GM23338 (cell line): ENCODE measurements around the gene EGFL7. TPM values are rescaled to one million over a fixed set of nuclear protein-coding genes. Genes with fewer than 3 reads are reported as not detected.

Experiments
- ATAC-seq: fragments of 200-7000 bp; cut with Tn5 transposase; 3 replicates; pipeline ENCODE4 v1.9.1; 2020
- DNase-seq: peaks from one replicate; pipeline ENCODE4 v3.0.0-alpha.2; 2015; ENCODE audit warnings: low spot score
- H2AFZ ChIP-seq: fragments of 200-600 bp; sonication (generic); 2 replicates; pipeline ENCODE4 v1.8.0; 2016; ENCODE audit warnings: antibody characterized with exemption, mild to moderate bottlenecking, moderate library complexity
- H3F3A ChIP-seq: fragments of 200-600 bp; sonication (generic); replicated peaks from 2 replicates; pipeline ENCODE4 v1.8.0; 2017; ENCODE audit warnings: antibody characterized with exemption, mixed run types, low read depth
- H3K27ac ChIP-seq: fragments of 200-600 bp; sonication (generic); 2 replicates; pipeline ENCODE4 v1.6.1; 2016; ENCODE audit warnings: low read depth
- H3K27me3 ChIP-seq: fragments of 200-600 bp; sonication (generic); 2 replicates; pipeline ENCODE4 v1.8.0; 2016; ENCODE audit warnings: mild to moderate bottlenecking, mixed run types, moderate library complexity; ENCODE audit not compliant: insufficient read depth
- H3K36me3 ChIP-seq: fragments of 200-600 bp; sonication (generic); 2 replicates; pipeline ENCODE4 v1.8.0; 2016; ENCODE audit warnings: mild to moderate bottlenecking; ENCODE audit not compliant: insufficient read depth
- H3K4me1 ChIP-seq: fragments of 200-600 bp; sonication (generic); 2 replicates; pipeline ENCODE4 v1.8.0; 2016; ENCODE audit warnings: mild to moderate bottlenecking, moderate library complexity; ENCODE audit not compliant: insufficient read depth
- H3K4me2 ChIP-seq: fragments of 200-600 bp; sonication (generic); 2 replicates; pipeline ENCODE4 v1.7.1; 2017; ENCODE audit warnings: mixed run types
- H3K4me3 ChIP-seq: fragments of 200-600 bp; sonication (generic); 2 replicates; pipeline ENCODE4 v1.6.1; 2016; ENCODE audit warnings: mixed run types
- H3K79me2 ChIP-seq: fragments of 200-600 bp; sonication (generic); replicated peaks from 2 replicates; pipeline ENCODE4 v1.8.0; 2017; ENCODE audit warnings: mild to moderate bottlenecking; ENCODE audit not compliant: insufficient read depth
- H3K9me2 ChIP-seq: fragments of 200-600 bp; sonication (generic); 2 replicates; pipeline ENCODE4 v1.8.0; 2017; ENCODE audit not compliant: insufficient read depth
- H4K20me1 ChIP-seq: fragments of 200-600 bp; sonication (generic); replicated peaks from 2 replicates; pipeline ENCODE4 v1.8.0; 2017; ENCODE audit warnings: mild to moderate bottlenecking; ENCODE audit not compliant: insufficient read depth
- H3K27ac Mint-ChIP-seq: 2 replicates; pipeline ENCODE4 v1.8.0; 2020; ENCODE audit warnings: inconsistent platforms, mild to moderate bottlenecking, moderate library complexity, mixed read lengths
- H3K27me3 Mint-ChIP-seq: 3 replicates; pipeline ENCODE4 v1.8.0; 2022; ENCODE audit warnings: low read depth, mild to moderate bottlenecking, moderate library complexity, mixed read lengths, inconsistent platforms; ENCODE audit not compliant: insufficient read depth, poor library complexity
- H3K36me3 Mint-ChIP-seq: 3 replicates; pipeline ENCODE4 v1.8.0; 2021; ENCODE audit warnings: low read depth, mild to moderate bottlenecking, inconsistent platforms, moderate library complexity, mixed read lengths
- H3K4me1 Mint-ChIP-seq: 3 replicates; pipeline ENCODE4 v1.8.0; 2020; ENCODE audit warnings: mild to moderate bottlenecking, inconsistent platforms, mixed read lengths
- H3K4me3 Mint-ChIP-seq: 3 replicates; pipeline ENCODE4 v1.8.0; 2021; ENCODE audit warnings: moderate library complexity, mild to moderate bottlenecking, inconsistent platforms, mixed read lengths
- H3K9me3 Mint-ChIP-seq: 3 replicates; pipeline ENCODE4 v1.8.0; 2020; ENCODE audit warnings: moderate library complexity, mild to moderate bottlenecking, inconsistent platforms, mixed read lengths
- EZH2 ChIP-seq: fragments of 200-600 bp; sonication (generic); IDR thresholded peaks from one replicate; pipeline ENCODE4 v1.8.0; 2017; ENCODE audit warnings: antibody characterized with exemption, mild to moderate bottlenecking, low read depth; ENCODE audit not compliant: unreplicated experiment
- polyA plus RNA-seq: library from polyadenylated mRNA; unstranded; fragments of >200 nt; fragmentation: Nextera tagmentation; extraction: Ambion mirVana; gene quantifications from 2 replicates; pipeline ENCODE4 v1.2.1, GENCODE V29; 2016
- total RNA-seq: library from RNA; depleted of rRNA; stranded (reverse); fragments of >200 nt; shearing (Covaris generic); gene quantifications from 2 replicates; pipeline ENCODE4 v1.2.3, GENCODE V29; 2014
- TF ChIP-seq, protein P1 (sequence below): fragments of 250-450 bp; sonication (Bioruptor Pico); IDR thresholded peaks from 2 replicates; pipeline ENCODE4 v1.5.0; 2020; ENCODE audit warnings: mild to moderate bottlenecking, moderate library complexity
- TF ChIP-seq, protein P2 (sequence below), 2 experiments: fragments of 200-600 bp in 1 of 2; sonication (generic) in 1 of 2; conservative IDR thresholded peaks; 2 replicates each; pipeline versions ENCODE4 v1.5.1 to v1.6.1; 2016 to 2017; ENCODE audit warnings: antibody characterized with exemption in 2 of 2, low read depth in 2 of 2, mild to moderate bottlenecking in 2 of 2, moderate library complexity in 1 of 2

The EGFL7 gene
- total and polyA plus RNA-seq, 2 experiments from 2014 or later, result 44.4 to 60.8 TPM

DNA sequence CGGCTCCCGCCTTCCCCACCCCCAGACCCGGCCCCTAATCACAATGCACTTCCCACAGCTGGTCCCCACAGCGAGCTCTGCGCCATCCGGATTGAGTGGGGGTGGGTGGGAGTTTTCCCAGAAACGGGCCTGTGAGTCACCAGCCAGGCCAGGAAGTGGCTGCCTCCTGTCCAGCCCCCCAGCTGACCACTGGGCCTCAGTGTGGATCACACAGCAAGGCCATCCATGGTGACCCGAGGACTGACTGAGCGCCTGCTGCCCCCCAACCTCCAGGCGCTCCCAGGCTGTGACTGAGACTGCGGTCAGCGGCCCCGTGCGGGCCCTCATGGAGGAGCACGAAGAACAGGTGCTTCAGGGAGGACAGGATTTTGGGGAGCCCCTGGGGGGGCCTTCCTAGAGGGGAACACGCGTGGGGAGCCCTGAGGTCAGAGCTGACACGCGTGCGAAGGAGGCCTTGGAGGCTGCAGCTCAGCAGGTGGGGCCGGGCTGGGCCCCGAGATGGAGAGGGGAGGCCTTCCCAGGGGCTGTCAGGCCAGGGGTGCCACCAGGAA is 48.3 kb upstream of the EGFL7 start (continued):
- TF ChIP-seq, protein P1, sequence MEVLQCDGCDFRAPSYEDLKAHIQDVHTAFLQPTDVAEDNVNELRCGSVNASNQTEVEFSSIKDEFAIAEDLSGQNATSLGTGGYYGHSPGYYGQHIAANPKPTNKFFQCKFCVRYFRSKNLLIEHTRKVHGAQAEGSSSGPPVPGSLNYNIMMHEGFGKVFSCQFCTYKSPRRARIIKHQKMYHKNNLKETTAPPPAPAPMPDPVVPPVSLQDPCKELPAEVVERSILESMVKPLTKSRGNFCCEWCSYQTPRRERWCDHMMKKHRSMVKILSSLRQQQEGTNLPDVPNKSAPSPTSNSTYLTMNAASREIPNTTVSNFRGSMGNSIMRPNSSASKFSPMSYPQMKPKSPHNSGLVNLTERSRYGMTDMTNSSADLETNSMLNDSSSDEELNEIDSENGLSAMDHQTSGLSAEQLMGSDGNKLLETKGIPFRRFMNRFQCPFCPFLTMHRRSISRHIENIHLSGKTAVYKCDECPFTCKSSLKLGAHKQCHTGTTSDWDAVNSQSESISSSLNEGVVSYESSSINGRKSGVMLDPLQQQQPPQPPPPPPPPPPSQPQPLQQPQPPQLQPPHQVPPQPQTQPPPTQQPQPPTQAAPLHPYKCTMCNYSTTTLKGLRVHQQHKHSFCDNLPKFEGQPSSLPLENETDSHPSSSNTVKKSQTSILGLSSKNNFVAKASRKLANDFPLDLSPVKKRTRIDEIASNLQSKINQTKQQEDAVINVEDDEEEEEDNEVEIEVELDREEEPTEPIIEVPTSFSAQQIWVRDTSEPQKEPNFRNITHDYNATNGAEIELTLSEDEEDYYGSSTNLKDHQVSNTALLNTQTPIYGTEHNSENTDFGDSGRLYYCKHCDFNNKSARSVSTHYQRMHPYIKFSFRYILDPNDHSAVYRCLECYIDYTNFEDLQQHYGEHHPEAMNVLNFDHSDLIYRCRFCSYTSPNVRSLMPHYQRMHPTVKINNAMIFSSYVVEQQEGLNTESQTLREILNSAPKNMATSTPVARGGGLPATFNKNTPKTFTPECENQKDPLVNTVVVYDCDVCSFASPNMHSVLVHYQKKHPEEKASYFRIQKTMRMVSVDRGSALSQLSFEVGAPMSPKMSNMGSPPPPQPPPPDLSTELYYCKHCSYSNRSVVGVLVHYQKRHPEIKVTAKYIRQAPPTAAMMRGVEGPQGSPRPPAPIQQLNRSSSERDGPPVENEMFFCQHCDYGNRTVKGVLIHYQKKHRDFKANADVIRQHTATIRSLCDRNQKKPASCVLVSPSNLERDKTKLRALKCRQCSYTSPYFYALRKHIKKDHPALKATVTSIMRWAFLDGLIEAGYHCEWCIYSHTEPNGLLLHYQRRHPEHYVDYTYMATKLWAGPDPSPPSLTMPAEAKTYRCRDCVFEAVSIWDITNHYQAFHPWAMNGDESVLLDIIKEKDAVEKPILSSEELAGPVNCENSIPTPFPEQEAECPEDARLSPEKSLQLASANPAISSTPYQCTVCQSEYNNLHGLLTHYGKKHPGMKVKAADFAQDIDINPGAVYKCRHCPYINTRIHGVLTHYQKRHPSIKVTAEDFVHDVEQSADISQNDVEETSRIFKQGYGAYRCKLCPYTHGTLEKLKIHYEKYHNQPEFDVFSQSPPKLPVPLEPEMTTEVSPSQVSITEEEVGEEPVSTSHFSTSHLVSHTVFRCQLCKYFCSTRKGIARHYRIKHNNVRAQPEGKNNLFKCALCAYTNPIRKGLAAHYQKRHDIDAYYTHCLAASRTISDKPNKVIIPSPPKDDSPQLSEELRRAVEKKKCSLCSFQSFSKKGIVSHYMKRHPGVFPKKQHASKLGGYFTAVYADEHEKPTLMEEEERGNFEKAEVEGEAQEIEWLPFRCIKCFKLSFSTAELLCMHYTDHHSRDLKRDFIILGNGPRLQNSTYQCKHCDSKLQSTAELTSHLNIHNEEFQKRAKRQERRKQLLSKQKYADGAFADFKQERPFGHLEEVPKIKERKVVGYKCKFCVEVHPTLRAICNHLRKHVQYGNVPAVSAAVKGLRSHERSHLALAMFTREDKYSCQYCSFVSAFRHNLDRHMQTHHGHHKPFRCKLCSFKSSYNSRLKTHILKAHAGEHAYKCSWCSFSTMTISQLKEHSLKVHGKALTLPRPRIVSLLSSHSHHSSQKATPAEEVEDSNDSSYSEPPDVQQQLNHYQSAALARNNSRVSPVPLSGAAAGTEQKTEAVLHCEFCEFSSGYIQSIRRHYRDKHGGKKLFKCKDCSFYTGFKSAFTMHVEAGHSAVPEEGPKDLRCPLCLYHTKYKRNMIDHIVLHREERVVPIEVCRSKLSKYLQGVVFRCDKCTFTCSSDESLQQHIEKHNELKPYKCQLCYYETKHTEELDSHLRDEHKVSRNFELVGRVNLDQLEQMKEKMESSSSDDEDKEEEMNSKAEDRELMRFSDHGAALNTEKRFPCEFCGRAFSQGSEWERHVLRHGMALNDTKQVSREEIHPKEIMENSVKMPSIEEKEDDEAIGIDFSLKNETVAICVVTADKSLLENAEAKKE (CRISPR knock-in tag), result no peak

DNA sequence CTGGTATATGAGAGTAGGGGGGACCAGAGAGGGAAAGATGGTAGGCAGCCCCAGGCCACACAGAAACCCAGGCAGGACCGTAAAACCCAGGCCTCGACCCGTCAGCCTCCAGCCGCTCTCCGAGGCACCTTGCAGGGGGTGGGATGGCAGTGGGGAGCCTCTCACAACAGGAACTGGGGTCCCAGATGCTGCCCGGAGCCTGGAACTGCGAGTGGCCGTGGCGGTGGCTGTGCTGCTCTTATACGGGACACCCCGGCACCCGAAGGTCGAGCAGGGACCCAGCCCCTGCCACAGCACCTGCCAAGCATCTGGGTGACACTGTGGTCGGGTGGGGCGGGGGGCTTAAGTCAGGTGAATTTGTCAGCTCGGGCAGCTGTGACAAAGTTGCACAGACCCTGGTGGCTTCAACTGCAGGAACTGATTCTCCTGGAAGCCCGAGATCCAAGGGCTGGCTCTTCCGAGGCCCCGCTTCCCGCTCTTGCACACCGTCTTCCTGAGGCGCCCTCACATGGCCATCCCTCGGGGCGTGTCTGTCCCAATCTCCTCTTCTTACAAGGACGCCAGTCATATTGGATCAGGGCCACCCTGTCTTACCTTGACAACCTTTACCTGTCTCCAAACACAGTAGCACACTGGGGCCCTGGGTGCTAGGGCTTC is 47.6 kb upstream of the EGFL7 start:
- Histone ChIP-seq H3F3A (no peaks in the 10 kb centered on the region), H2AFZ (no peak overlapping the region), H3K4me3 (no peak overlapping the region), H3K4me2 (no peak overlapping the region), H3K27ac (no peak overlapping the region), H3K9me2 (no peaks in the 10 kb centered on the region), H3K36me3 (no peaks in the 10 kb centered on the region), H3K4me1 (no peaks in the 10 kb centered on the region), H4K20me1 (no peaks in the 10 kb centered on the region), H3K79me2 (no peaks in the 10 kb centered on the region), H3K27me3 (no peaks in the 10 kb centered on the region)
- no peaks in the 10 kb centered on the region for H3K36me3 Mint-ChIP-seq
- ATAC-seq (peak; percentile 71), DNase-seq (peak; percentile 79)
- peaks cover 8% of the 10 kb centered on the region for H3K27me3 Mint-ChIP-seq
- TF ChIP-seq EZH2, result no peak
- TF ChIP-seq, protein P2, sequence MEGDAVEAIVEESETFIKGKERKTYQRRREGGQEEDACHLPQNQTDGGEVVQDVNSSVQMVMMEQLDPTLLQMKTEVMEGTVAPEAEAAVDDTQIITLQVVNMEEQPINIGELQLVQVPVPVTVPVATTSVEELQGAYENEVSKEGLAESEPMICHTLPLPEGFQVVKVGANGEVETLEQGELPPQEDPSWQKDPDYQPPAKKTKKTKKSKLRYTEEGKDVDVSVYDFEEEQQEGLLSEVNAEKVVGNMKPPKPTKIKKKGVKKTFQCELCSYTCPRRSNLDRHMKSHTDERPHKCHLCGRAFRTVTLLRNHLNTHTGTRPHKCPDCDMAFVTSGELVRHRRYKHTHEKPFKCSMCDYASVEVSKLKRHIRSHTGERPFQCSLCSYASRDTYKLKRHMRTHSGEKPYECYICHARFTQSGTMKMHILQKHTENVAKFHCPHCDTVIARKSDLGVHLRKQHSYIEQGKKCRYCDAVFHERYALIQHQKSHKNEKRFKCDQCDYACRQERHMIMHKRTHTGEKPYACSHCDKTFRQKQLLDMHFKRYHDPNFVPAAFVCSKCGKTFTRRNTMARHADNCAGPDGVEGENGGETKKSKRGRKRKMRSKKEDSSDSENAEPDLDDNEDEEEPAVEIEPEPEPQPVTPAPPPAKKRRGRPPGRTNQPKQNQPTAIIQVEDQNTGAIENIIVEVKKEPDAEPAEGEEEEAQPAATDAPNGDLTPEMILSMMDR (conservative IDR thresholded peaks at IDR 0.05; ENCODE audit: low read depth in 2 of 2), result peak; percentile 27 to 70; a peak in 2 of 4 replicates
- H3K4me3 Mint-ChIP-seq, result no peak overlapping the region
- peaks cover 9% of the 10 kb centered on the region for H3K4me1 Mint-ChIP-seq
- H3K9me3 Mint-ChIP-seq, result no peaks in the 10 kb centered on the region
- H3K27ac Mint-ChIP-seq, result peak overlapping the region; percentile 69; the same call in 1 of the 2 replicates
